IPS-20b (cell line): ENCODE results near the gene COA1.
"Not testable (repeated sequence)": the region's sequence is repeated elsewhere in the genome, so short reads cannot be mapped to it uniquely, and the experiment has no call there.

Experiments
- H3K27ac ChIP-seq: one replicate; pipeline ENCODE4 v1.5.1; 2013; ENCODE audit warnings: low read length
- H3K27me3 ChIP-seq: 2 replicates; pipeline ENCODE4 v1.6.1; 2013; ENCODE audit warnings: mild to moderate bottlenecking, low read length, inconsistent platforms; ENCODE audit not compliant: insufficient read depth
- H3K36me3 ChIP-seq: 2 replicates; pipeline ENCODE4 v1.6.1; 2013; ENCODE audit warnings: low read depth, mild to moderate bottlenecking, inconsistent platforms, low read length, moderate library complexity; ENCODE audit not compliant: insufficient read depth
- H3K4me1 ChIP-seq: 2 replicates; pipeline ENCODE4 v1.6.1; 2013; ENCODE audit warnings: mild to moderate bottlenecking, control low read depth, inconsistent platforms, low read length, moderate library complexity; ENCODE audit not compliant: insufficient read depth
- H3K4me3 ChIP-seq: 2 replicates; pipeline ENCODE4 v1.5.1; 2013; ENCODE audit warnings: mild to moderate bottlenecking, low read length, inconsistent platforms
- H3K9ac ChIP-seq: 2 replicates; pipeline ENCODE4 v1.6.1; 2013; ENCODE audit warnings: low read depth, mild to moderate bottlenecking, inconsistent platforms, low read length, moderate library complexity
- H3K9me3 ChIP-seq: 2 replicates; pipeline ENCODE4 v1.6.1; 2013; ENCODE audit warnings: mild to moderate bottlenecking, low read depth, low read length, inconsistent platforms; ENCODE audit not compliant: insufficient read depth

The COA1 gene, protein sequence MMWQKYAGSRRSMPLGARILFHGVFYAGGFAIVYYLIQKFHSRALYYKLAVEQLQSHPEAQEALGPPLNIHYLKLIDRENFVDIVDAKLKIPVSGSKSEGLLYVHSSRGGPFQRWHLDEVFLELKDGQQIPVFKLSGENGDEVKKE

DNA sequence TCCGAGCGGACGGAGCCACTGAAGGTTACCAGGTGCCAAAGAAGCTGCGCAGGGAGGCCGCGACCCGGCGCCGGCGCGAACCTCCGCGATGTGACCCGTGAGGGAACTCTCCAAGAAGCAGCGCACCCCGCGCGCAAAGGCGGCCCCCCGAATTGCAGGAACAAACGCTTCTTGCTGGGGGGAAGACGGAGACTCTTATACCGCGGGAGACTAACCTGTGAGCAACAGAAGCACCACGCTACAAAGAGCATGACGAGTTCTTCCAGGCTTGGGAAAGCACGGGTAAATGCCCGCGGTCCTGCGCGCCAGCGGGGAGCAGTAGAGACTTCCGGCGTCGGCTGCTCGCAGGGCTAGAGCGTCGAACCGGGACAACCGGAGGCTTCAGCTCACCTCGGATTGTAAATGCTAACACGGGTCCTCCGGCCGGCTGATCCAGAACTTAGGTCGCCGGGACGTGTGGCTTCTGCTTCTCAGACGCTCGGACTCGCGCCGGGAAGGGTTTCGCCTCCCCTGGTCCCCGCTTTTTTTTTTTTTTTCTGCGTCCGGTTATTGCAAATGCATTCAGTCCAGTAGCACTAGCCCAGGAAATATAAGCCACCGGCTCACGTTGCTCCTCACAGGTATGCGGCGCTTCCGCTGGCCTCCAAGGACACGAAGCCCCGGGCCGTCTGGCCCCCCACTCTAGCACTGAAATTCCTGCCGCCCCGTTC lies at the start of gene COA1:
COA1 (minus strand) TSS at position 310 of the 710 bp plus-strand sequence. CDS start 80,909 bp downstream, outside the sequence.
- H3K27me3 ChIP-seq, result no peaks in the 10 kb centered on the region
- H3K27ac ChIP-seq, result peak within 1 kb of the TSS; percentile 66
- H3K9me3 ChIP-seq, result no peaks in the 10 kb centered on the region
- peak within 1 kb of the TSS; percentile 90 for H3K4me3 ChIP-seq
- no peaks in the 10 kb centered on the region for H3K4me1 ChIP-seq
- H3K9ac ChIP-seq, result peak within 1 kb of the TSS; percentile 95
- H3K36me3 ChIP-seq, result no peaks in the 10 kb centered on the region

DNA sequence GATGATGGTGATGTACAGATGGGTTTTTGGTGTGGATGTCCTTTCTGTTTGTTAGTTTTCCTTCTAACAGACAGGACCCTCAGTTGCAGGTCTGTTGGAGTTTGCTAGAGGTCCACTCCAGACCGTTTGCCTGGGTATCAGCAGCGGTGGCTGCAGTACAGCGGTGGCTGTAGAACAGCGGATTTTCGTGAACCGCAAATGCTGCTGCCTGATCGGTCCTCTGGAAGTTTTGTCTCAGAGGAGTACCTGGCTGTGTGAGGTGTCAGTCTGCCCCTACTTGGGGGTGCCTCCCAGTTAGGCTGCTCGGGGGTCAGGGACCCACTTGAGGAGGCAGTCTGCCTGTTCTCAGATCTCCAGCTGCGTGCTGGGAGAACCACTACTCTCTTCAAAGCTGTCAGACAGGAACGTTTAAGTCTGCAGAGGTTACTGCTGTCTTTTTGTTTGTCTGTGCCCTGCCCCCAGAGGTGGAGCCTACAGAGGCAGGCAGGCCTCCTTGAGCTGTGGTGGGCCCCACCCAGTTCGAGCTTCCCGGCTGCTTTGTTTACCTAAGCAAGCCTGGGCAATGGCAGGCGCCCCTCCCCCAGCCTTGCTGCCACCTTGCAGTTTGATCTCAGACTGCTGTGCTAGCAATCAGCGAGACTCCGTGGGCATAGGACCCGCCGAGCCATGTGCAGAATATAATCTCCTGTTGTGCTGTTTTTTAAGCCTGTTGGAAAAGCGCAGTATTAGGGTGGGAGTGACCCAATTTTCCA lies 49.1 kb upstream of the COA1 start:
- H3K9ac ChIP-seq, H3K36me3 ChIP-seq, H3K4me3 ChIP-seq, H3K27ac ChIP-seq, H3K27me3 ChIP-seq, H3K4me1 ChIP-seq, H3K9me3 ChIP-seq: not testable (repeated sequence)

DNA sequence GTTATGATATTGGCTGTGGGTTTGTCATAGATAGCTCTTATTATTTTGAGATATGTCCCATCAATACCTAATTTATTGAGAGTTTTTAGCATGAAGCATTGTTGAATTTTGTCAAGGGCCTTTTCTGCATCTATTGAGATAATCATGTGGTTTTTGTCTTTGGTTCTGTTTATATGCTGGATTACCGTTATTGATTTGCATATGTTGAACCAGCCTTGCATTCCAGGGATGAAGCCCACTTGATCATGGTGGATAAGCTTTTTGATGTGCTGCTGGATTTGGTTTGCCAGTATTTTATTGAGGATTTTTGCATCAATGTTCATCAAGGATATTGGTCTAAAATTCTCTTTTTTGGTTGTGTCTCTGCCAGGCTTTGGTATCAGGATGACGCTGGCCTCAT lies 45.9 kb upstream of the COA1 start:
- H3K4me1 ChIP-seq, H3K9ac ChIP-seq, H3K27ac ChIP-seq, H3K27me3 ChIP-seq, H3K36me3 ChIP-seq, H3K9me3 ChIP-seq, H3K4me3 ChIP-seq: not testable (repeated sequence)

DNA sequence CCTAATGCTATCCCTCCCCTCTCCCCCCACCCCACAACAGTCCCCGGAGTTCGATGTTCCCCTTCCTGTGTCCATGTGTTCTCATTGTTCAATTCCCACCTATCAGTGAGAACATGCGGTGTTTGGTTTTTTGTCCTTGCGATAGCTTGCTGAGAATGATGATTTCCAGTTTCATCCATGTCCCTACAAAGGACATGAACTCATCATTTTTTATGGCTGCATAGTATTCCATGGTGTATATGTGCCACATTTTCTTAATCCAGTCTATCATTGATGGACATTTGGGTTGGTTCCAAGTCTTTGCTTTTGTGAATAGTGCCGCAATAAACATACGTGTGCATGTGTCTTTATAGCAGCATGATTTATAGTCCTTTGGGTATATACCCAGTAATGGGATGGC lies 43.9 kb upstream of the COA1 start:
- not testable (repeated sequence) for H3K4me1 ChIP-seq, H3K9me3 ChIP-seq, H3K9ac ChIP-seq, H3K27ac ChIP-seq, H3K36me3 ChIP-seq, H3K27me3 ChIP-seq, H3K4me3 ChIP-seq

DNA sequence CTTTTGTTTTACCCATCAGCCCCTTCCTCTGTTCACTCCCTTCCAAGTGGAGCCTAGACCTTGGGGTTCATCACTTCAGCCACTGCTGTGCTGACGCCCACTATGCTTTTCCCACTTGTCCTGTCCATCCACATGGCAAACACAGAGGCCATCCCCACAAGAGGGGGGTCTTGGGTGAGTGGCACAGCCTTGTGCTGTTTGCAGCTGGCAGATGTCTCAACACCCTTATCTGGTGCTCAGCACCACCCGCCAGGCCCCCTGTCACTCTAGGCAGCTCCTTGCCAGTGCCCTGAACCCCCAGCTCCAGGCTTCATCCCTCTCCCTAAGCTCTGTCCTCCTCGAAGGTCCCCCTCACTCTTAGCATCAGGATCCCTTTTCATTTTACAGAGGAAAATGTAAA lies 42.2 kb upstream of the COA1 start:
- H3K4me3 ChIP-seq, result no peak overlapping the region
- no peak overlapping the region for H3K27ac ChIP-seq
- H3K4me1 ChIP-seq, result no peaks in the 10 kb centered on the region
- no peak overlapping the region for H3K9ac ChIP-seq
- H3K9me3 ChIP-seq, result no peaks in the 10 kb centered on the region
- no peaks in the 10 kb centered on the region for H3K36me3 ChIP-seq
- no peaks in the 10 kb centered on the region for H3K27me3 ChIP-seq

DNA sequence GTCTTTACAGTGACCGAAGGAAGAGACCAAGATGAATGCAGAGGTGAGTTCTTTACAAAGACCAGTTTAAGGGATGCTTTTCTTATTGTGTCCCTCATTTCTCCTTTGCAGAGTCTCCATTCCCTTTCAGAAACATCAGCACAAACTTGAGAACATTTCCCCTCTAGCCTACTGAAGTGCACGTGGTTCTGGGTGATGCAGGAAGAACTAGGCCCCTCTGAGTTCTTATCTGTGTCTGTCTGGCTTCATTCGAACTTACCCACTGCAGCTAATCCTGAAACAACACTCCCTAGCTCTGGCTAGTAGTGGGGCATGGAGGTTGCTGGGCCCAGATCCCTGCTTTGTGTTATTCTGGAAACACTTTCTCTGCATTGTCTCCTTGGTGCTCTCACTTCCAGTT lies 41.8 kb upstream of the COA1 start:
- H3K9me3 ChIP-seq, result no peaks in the 10 kb centered on the region
- no peaks in the 10 kb centered on the region for H3K27me3 ChIP-seq
- no peaks in the 10 kb centered on the region for H3K4me1 ChIP-seq
- no peak overlapping the region for H3K4me3 ChIP-seq
- no peak overlapping the region for H3K9ac ChIP-seq
- no peak overlapping the region for H3K27ac ChIP-seq
- no peaks in the 10 kb centered on the region for H3K36me3 ChIP-seq

DNA sequence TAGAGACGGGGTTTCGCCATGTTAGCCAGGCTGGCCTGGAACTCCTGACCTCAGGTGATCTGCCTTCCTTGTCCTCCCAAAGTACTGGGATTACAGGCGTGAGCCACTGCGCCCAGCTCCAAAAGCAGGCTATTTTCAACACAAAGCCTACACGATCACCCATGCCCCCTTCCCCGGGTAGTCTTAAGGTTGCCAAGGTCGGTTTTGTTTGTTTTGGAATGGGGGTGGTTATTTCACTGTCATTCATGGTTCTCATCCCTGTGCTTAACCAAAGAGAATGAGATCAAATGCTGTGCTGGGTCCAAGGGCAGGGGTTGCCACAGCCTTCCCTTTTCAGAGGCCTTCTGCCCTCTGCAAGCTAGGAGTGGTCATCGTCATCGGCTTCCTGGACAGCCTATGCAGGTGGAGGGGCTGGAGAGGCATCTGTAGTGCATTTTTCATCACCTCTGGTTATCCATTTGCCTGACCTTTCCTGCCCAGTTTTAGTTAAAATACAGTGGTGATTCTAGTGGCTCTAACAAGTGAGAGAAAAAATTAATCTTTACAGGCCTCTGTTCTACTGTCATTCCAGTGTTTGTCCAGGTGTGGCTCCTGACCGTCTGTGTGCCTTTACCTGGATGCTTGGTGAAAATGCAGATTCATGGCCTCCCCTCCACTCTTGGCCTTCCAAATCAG lies 40.6 kb upstream of the COA1 start:
- Histone ChIP-seq H3K36me3 (no peaks in the 10 kb centered on the region), H3K27ac (no peak overlapping the region), H3K9ac (no peak overlapping the region), H3K4me3 (no peak overlapping the region), H3K9me3 (no peaks in the 10 kb centered on the region), H3K4me1 (no peaks in the 10 kb centered on the region; the same call in 1 of the 2 replicates), H3K27me3 (no peaks in the 10 kb centered on the region)

DNA sequence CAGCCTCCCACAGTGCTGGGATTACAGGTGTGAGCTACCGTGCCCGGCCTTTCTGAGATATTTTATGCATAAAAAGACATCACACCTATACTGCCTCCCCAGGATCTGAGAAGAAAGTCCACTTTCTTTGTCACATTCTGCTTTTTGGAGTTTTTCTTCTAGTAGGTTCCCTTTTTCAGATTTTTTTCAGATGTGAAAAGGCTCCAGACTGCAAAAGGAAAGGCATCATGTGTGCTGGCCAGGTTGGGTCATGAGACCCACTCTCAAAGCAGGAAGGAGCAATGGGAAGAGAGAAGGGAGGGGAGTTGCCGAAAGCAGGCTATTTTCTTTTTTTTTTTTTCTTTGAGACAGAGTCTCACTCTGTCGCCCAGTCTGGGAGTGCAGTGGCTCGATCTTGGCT lies 40.0 kb upstream of the COA1 start:
- Histone ChIP-seq H3K36me3 (no peaks in the 10 kb centered on the region), H3K4me1 (peaks cover 6% of the 10 kb centered on the region), H3K27ac (no peak overlapping the region), H3K27me3 (no peaks in the 10 kb centered on the region), H3K4me3 (no peak overlapping the region), H3K9ac (no peak overlapping the region), H3K9me3 (no peaks in the 10 kb centered on the region)

DNA sequence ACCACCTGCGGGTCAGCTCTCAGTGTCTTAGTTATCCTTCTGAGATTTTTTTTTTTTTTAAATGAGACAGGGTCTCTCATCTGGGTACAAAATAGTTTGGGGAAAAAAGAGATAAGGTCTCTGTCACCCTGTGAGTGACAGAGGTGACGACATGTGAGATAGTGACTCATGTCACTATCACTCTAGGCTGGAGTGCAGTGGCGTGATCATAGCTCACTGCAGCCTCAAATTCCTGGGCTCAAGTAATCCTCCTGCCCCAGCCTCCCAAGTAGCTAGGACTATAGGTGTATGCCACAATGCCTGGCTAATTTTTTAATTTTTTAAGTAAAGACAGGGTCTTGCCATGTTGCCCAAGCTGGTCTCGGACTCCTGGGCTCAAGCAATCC lies 39.6 kb upstream of the COA1 start:
- Histone ChIP-seq H3K36me3 (no peaks in the 10 kb centered on the region), H3K27me3 (no peaks in the 10 kb centered on the region), H3K9ac (no peak overlapping the region), H3K27ac (no peak overlapping the region), H3K4me3 (no peak overlapping the region), H3K4me1 (peaks cover 10% of the 10 kb centered on the region), H3K9me3 (no peaks in the 10 kb centered on the region)

DNA sequence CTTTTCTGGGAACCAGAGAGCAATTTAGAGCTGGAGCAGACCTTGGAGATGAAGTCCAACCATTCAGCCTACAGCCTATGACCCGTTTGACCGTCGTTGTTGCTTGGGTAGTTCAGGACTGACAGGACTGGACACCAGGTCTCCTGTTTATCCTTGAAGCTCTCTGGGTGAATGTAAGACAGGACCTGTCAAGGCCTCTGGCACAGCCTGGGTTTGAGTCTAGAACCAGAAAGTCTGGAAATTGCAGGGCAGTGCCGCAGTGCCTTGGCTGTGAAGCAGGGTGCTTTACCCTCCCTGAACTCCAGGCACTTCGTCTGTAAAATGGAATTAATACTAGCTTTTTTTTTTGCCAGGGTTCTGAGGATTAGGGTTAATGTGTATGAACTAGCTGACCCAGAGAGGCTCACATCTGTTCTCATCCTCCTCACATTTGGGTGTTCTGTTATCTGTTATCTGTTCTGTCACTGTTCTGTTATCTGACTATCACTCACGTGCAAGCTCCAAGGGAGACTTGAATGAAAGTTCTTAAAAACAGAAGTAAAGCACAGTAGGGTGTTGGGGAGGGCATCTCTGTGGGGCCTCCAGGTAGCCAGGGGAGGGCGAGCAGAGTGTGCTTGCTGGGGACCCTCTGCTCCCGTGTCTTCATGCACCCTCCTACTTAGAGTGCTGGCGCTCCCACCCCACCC lies 39.0 kb upstream of the COA1 start:
- Histone ChIP-seq H3K27ac (no peak overlapping the region), H3K4me1 (peaks cover 15% of the 10 kb centered on the region), H3K9ac (no peak overlapping the region), H3K4me3 (no peak overlapping the region), H3K9me3 (no peaks in the 10 kb centered on the region), H3K36me3 (no peaks in the 10 kb centered on the region), H3K27me3 (no peaks in the 10 kb centered on the region)

DNA sequence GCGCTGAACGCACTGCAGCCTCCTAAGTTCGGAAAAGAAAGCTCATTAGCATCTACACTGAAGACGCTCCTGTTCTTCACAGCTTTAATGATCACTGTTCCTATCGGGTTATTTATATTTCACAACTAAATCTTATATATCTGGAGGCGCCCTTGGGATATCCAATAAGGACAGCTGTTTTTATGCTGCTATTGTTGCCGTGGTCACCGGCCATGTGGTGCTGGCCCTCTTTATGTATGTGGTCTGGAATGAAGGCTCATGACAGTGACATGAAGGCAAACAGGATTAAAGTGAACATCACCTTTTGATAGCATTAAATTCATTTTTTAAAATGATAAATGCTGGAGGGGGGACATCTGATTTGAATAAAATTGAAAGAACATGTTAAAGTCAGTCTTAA lies 38.0 kb upstream of the COA1 start:
- H3K36me3 ChIP-seq, result no peaks in the 10 kb centered on the region
- no peak overlapping the region for H3K27ac ChIP-seq
- no peak overlapping the region for H3K4me3 ChIP-seq
- no peak overlapping the region for H3K9ac ChIP-seq
- H3K9me3 ChIP-seq, result no peaks in the 10 kb centered on the region
- H3K4me1 ChIP-seq, result peaks cover 18% of the 10 kb centered on the region
- no peaks in the 10 kb centered on the region for H3K27me3 ChIP-seq
